IMR-90 (cell line): ENCODE measurements around the gene UNC13A. TPM values are rescaled to one million over a fixed set of nuclear protein-coding genes. Genes with fewer than 3 reads are reported as not detected.

Experiments used
- ATAC-seq: fragments of 200-7000 bp; cut with Tn5 transposase; 2 replicates; pipeline ENCODE4 v1.9.1; 2020; ENCODE audit warnings: low read depth, mild to moderate bottlenecking, moderate library complexity
- BruUV-seq: library from RNA; stranded (reverse); fragments of 400-500 nt; replicated peaks from 2 replicates; lab custom pipeline; 2021; lab: Mats Ljungman, UMichigan
- CTCF ChIA-PET: fragments of 300-600 bp; formaldehyde crosslinking; extraction: SDS; loops from one replicate; lab custom pipeline; 2021; ENCODE audit warnings: antibody characterized with exemption; lab: Yijun Ruan, JAX
- POLR2A ChIA-PET: fragments of 300-600 bp; sonication (Branson Sonifier 250); formaldehyde crosslinking; loops from one replicate; lab custom pipeline; 2022; ENCODE audit warnings: antibody characterized with exemption; ENCODE audit not compliant: unreplicated experiment; lab: Charles Lee
- DNase-seq: peaks from one replicate; pipeline ENCODE4 v3.0.0; 2013
- H2AFZ ChIP-seq: replicated peaks from 2 replicates; pipeline ENCODE3; 2013; ENCODE audit warnings: low read length, mild to moderate bottlenecking; ENCODE audit not compliant: poor library complexity
- H2AK5ac ChIP-seq: 2 replicates; pipeline ENCODE4 v1.6.1; 2013; ENCODE audit warnings: low read depth, low read length, inconsistent platforms
- H2AK9ac ChIP-seq: replicated peaks from 2 replicates; pipeline ENCODE3; 2013; ENCODE audit warnings: mild to moderate bottlenecking, low read depth, low read length, moderate library complexity; ENCODE audit not compliant: poor library complexity
- H2BK120ac ChIP-seq: 2 replicates; pipeline ENCODE4 v1.6.1; 2013; ENCODE audit warnings: low read depth, low read length, inconsistent platforms
- H2BK15ac ChIP-seq: 3 replicates; pipeline ENCODE4 v1.6.1; 2013; ENCODE audit warnings: low read depth, low read length, inconsistent platforms
- H2BK20ac ChIP-seq: 2 replicates; pipeline ENCODE4 v1.6.1; 2013; ENCODE audit warnings: low read depth, mild to moderate bottlenecking, inconsistent platforms, low read length, moderate library complexity
- H2BK5ac ChIP-seq: 2 replicates; pipeline ENCODE4 v1.6.1; 2013; ENCODE audit warnings: mild to moderate bottlenecking, low read depth, low read length, inconsistent platforms; ENCODE audit not compliant: poor library complexity, severe bottlenecking
- H3K14ac ChIP-seq: replicated peaks from 2 replicates; pipeline ENCODE4 v1.6.1; 2013; ENCODE audit warnings: low read depth, low read length, inconsistent platforms
- H3K18ac ChIP-seq: 2 replicates; pipeline ENCODE4 v1.6.1; 2013; ENCODE audit warnings: low read depth, low read length, control low read depth
- H3K23ac ChIP-seq: 2 replicates; pipeline ENCODE4 v1.6.1; 2013; ENCODE audit warnings: low read depth, low read length, inconsistent platforms
- H3K27ac ChIP-seq: 2 replicates; pipeline ENCODE4 v1.5.1; 2013; ENCODE audit warnings: mild to moderate bottlenecking, control low read depth, low read length; ENCODE audit not compliant: insufficient read depth
- H3K27me3 ChIP-seq: 2 replicates; pipeline ENCODE4 v1.6.1; 2013; ENCODE audit warnings: low read length; ENCODE audit not compliant: control insufficient read depth, insufficient read depth
- H3K36me3 ChIP-seq: 2 replicates; pipeline ENCODE4 v1.6.1; 2013; ENCODE audit warnings: low read length, mixed read lengths; ENCODE audit not compliant: control insufficient read depth, insufficient read depth
- H3K4ac ChIP-seq: 2 replicates; pipeline ENCODE4 v1.6.1; 2013; ENCODE audit warnings: low read depth, low read length, inconsistent platforms
- H3K4me1 ChIP-seq: 2 replicates; pipeline ENCODE4 v1.6.1; 2013; ENCODE audit warnings: low read length, mixed read lengths; ENCODE audit not compliant: control insufficient read depth, insufficient read depth
- H3K4me2 ChIP-seq: 2 replicates; pipeline ENCODE4 v1.6.1; 2013; ENCODE audit warnings: low read depth, mild to moderate bottlenecking, control low read depth, low read length, moderate library complexity
- H3K4me3 ChIP-seq: 2 replicates; pipeline ENCODE4 v1.5.1; 2013; ENCODE audit warnings: low read depth, mild to moderate bottlenecking, control low read depth, low read length, moderate library complexity; ENCODE audit not compliant: insufficient read depth
- H3K56ac ChIP-seq: 2 replicates; pipeline ENCODE4 v1.6.1; 2013; ENCODE audit warnings: low read length, inconsistent platforms; ENCODE audit not compliant: insufficient read depth; ENCODE audit errors: extremely low read depth
- H3K79me1 ChIP-seq, 2 experiments: 2 replicates each; pipeline ENCODE4 v1.6.1; 2013; ENCODE audit warnings: low read length in 2 of 2, inconsistent platforms in 1 of 2, low read depth in 1 of 2
- H3K9ac ChIP-seq: 2 replicates; pipeline ENCODE4 v1.6.1; 2013; ENCODE audit warnings: low read depth, low read length, control low read depth
- H3K9me1 ChIP-seq: 2 replicates; pipeline ENCODE4 v1.6.1; 2013; ENCODE audit warnings: low read length, inconsistent platforms; ENCODE audit not compliant: insufficient read depth
- H3K9me3 ChIP-seq: 2 replicates; pipeline ENCODE4 v1.6.1; 2013; ENCODE audit warnings: low read length; ENCODE audit not compliant: control insufficient read depth, insufficient read depth
- H4K20me1 ChIP-seq: 2 replicates; pipeline ENCODE4 v1.6.1; 2013; ENCODE audit warnings: low read length, inconsistent platforms; ENCODE audit not compliant: insufficient read depth
- H4K5ac ChIP-seq: 2 replicates; pipeline ENCODE4 v1.6.1; 2013; ENCODE audit warnings: mild to moderate bottlenecking, low read depth, low read length, control low read depth
- H4K8ac ChIP-seq, 2 experiments: 2 replicates each; pipeline ENCODE4 v1.6.1; 2013; ENCODE audit warnings: low read depth in 2 of 2, low read length in 2 of 2, control low read depth in 1 of 2, inconsistent platforms in 1 of 2
- H4K91ac ChIP-seq: 2 replicates; pipeline ENCODE4 v1.6.1; 2013; ENCODE audit warnings: low read depth, low read length, inconsistent platforms; ENCODE audit not compliant: insufficient read depth
- CEBPB ChIP-seq: IDR thresholded peaks from 2 replicates; pipeline ENCODE4 v1.6.1; 2012; ENCODE audit warnings: low read depth, low read length, improper control_type of control experiment
- CHD1 ChIP-seq: IDR thresholded peaks from 2 replicates; pipeline ENCODE4 v1.6.1; 2012; ENCODE audit warnings: low read depth, low read length, improper control_type of control experiment
- MAFK ChIP-seq: IDR thresholded peaks from 2 replicates; pipeline ENCODE4 v1.6.1; 2012; ENCODE audit warnings: low read depth, low read length, improper control_type of control experiment
- MAZ ChIP-seq: IDR thresholded peaks from 2 replicates; pipeline ENCODE4 v1.6.1; 2012; ENCODE audit warnings: low read depth, mild to moderate bottlenecking, low read length, improper control_type of control experiment, moderate library complexity, borderline replicate concordance
- NFE2L2 ChIP-seq: fragments of 150-350 bp; IDR thresholded peaks from 2 replicates; pipeline ENCODE4 v1.6.1; 2016; ENCODE audit warnings: low read depth, mild to moderate bottlenecking, low read length
- POLR2A ChIP-seq: IDR thresholded peaks from 2 replicates; pipeline ENCODE4 v1.6.1; 2012; ENCODE audit warnings: mild to moderate bottlenecking, low read depth, low read length
- RAD21 ChIP-seq: IDR thresholded peaks from 2 replicates; pipeline ENCODE4 v1.6.1; 2012; ENCODE audit warnings: low read length, improper control_type of control experiment
- RCOR1 ChIP-seq: IDR thresholded peaks from 2 replicates; pipeline ENCODE4 v1.6.1; 2012; ENCODE audit warnings: mild to moderate bottlenecking, low read length, improper control_type of control experiment; ENCODE audit not compliant: insufficient replicate concordance
- SMC3 ChIP-seq: fragments of 150-350 bp; IDR thresholded peaks from 2 replicates; pipeline ENCODE4 v1.6.1; 2016; ENCODE audit warnings: low read depth, mild to moderate bottlenecking, antibody characterized with exemption, low read length, moderate library complexity
- WGBS, 2 experiments: methylation state at CpG; one replicate each; pipeline versions ENCODE4 v1.1.5 to v1.1.7; 2013; ENCODE audit warnings: missing lambda C conversion rate in 2 of 2; ENCODE audit not compliant: insufficient read length in 1 of 2; ENCODE audit errors: extremely low coverage in 2 of 2; 5-methylcytosine and 5-hydroxymethylcytosine counted together
- dilution Hi-C: fragments of 300-500 bp; cut with HindIII; formaldehyde crosslinking; loops from one replicate; pipeline ENCODE4 v1.14.3; 2018; ENCODE audit warnings: low sequenced_read_pairs; ENCODE audit not compliant: unreplicated experiment
- in situ Hi-C: fragments of 300-500 bp; cut with MboI; formaldehyde crosslinking; loops from 3 replicates; pipeline ENCODE4 v1.14.3; 2019; ENCODE audit warnings: low sequenced_read_pairs, inconsistent platforms, mixed read lengths
- intact Hi-C: fragments of 100-400 bp; cut with micrococcal nuclease; formaldehyde crosslinking; loops from 2 replicates; pipeline ENCODE4 v1.10.0; 2022
- polyA plus RNA-seq, 3 experiments: library from polyadenylated mRNA; depleted of rRNA; stranded (reverse); fragments of >200 nt; gene quantifications; 2 replicates each; pipeline ENCODE4 v1.2.3, GENCODE V29; 2012; ENCODE audit warnings: low replicate concordance in 1 of 3
- total RNA-seq: library from RNA; depleted of rRNA; stranded (reverse); fragments of >200 nt; gene quantifications from 2 replicates; pipeline ENCODE4 v1.2.3, GENCODE V29; 2012
- TF ChIP-seq, protein P1 (sequence below): conservative IDR thresholded peaks from 2 replicates; pipeline ENCODE4 v1.5.1; 2012; ENCODE audit warnings: mild to moderate bottlenecking, low read depth, low read length, improper control_type of control experiment
- TF ChIP-seq, protein P2 (sequence below): fragments of 150-350 bp; IDR thresholded peaks from 2 replicates; pipeline ENCODE4 v1.6.1; 2017; ENCODE audit warnings: mild to moderate bottlenecking, antibody characterized with exemption, low read length, low read depth

Gene UNC13A
- total and polyA plus RNA-seq, 2 of the 4 experiments (the other 2 are of a cell fraction) = 0.18 to 0.22 TPM

GRCh38 chr19:17553256-17553655, 134.9 kb downstream of the UNC13A start:
- no peaks in the 10 kb centered on the region for H3K9me3 ChIP-seq
- H4K20me1 ChIP-seq = no peaks in the 10 kb centered on the region
- CTCF ChIA-PET = interaction anchor here (1.2 kb wide), 1 partner anchor 57 kb away, joined by 3 read pairs; no protein-coding TSS in a partner anchor
- H4K8ac ChIP-seq = peak overlapping the region in 1 of 2 experiments; percentile 90; a peak in 2 of 4 replicates
- ATAC-seq = no peak
- WGBS, 2 experiments = 19% methylated on average over 4 of the region's 7 CpGs; no CpG with 5 or more reads in 1 of the 2 experiments
- in situ Hi-C loops = no loop called here
- DNase-seq = peak; percentile 95
- dilution Hi-C loops = no loop called here
- peak overlapping the region; percentile 55; the same call in 1 of the 3 replicates for H2BK15ac ChIP-seq
- H2AFZ ChIP-seq = peak overlapping the region; percentile 88
- H3K27ac ChIP-seq = peak overlapping the region; percentile 28; the same call in 1 of the 2 replicates
- H3K4me2 ChIP-seq = peak overlapping the region; percentile 42
- H3K36me3 ChIP-seq = 0 out of 2 replicates have a peak, but pooled peaks cover 3% of the 10 kb centered on the region
- H2AK9ac ChIP-seq = peak overlapping the region; percentile 37
- H3K4ac ChIP-seq = peak overlapping the region; percentile 58; the same call in 1 of the 2 replicates
- no peak overlapping the region for H4K91ac ChIP-seq
- H3K18ac ChIP-seq = peak overlapping the region; percentile 7; the same call in 1 of the 2 replicates
- peak overlapping the region; percentile 66; the same call in 1 of the 2 replicates for H2BK20ac ChIP-seq
- BruUV-seq = no TSS peak
- POLR2A ChIA-PET = interaction anchor here (0.6 kb wide), 1 partner anchor 17 kb away, joined by 6 read pairs; no protein-coding TSS in a partner anchor
- H2BK5ac ChIP-seq = peak overlapping the region; percentile 78
- intact Hi-C loops = loop anchor here (10.0 kb wide), 1 partner anchor 158 kb away; the partner anchor contains the start of gene CCDC194
- 0 out of 2 replicates have a peak overlapping the region, but pooled peaks have one; percentile 47 for H3K14ac ChIP-seq
- H3K4me3 ChIP-seq = no peak overlapping the region
- peak overlapping the region; percentile 50; the same call in 1 of the 2 replicates for H2AK5ac ChIP-seq
- TF ChIP-seq NFE2L2 (no peak), MAFK (no peak), RCOR1 (no peak), RAD21 (no peak), CEBPB (no peak), POLR2A (no peak), CHD1 (no peak), MAZ (no peak), SMC3 (no peak)
- TF ChIP-seq, protein P1, sequence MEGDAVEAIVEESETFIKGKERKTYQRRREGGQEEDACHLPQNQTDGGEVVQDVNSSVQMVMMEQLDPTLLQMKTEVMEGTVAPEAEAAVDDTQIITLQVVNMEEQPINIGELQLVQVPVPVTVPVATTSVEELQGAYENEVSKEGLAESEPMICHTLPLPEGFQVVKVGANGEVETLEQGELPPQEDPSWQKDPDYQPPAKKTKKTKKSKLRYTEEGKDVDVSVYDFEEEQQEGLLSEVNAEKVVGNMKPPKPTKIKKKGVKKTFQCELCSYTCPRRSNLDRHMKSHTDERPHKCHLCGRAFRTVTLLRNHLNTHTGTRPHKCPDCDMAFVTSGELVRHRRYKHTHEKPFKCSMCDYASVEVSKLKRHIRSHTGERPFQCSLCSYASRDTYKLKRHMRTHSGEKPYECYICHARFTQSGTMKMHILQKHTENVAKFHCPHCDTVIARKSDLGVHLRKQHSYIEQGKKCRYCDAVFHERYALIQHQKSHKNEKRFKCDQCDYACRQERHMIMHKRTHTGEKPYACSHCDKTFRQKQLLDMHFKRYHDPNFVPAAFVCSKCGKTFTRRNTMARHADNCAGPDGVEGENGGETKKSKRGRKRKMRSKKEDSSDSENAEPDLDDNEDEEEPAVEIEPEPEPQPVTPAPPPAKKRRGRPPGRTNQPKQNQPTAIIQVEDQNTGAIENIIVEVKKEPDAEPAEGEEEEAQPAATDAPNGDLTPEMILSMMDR = no peak
- TF ChIP-seq, protein P2, sequence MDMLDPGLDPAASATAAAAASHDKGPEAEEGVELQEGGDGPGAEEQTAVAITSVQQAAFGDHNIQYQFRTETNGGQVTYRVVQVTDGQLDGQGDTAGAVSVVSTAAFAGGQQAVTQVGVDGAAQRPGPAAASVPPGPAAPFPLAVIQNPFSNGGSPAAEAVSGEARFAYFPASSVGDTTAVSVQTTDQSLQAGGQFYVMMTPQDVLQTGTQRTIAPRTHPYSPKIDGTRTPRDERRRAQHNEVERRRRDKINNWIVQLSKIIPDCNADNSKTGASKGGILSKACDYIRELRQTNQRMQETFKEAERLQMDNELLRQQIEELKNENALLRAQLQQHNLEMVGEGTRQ = no peak
- peak overlapping the region; percentile 58 for H2BK120ac ChIP-seq
- H3K27me3 ChIP-seq = no peaks in the 10 kb centered on the region
- H3K79me1 ChIP-seq = peaks cover 3 to 18% of the 10 kb centered on the region in 2 experiments; a peak in 2 of 4 replicates
- H3K4me1 ChIP-seq = no peaks in the 10 kb centered on the region
- H3K23ac ChIP-seq = peak overlapping the region; percentile 71; the same call in 1 of the 2 replicates
- H3K9me1 ChIP-seq = peaks cover 4% of the 10 kb centered on the region; the same call in 1 of the 2 replicates
- peak overlapping the region; percentile 27; the same call in 1 of the 2 replicates for H3K56ac ChIP-seq
- peak overlapping the region; percentile 31; the same call in 1 of the 2 replicates for H4K5ac ChIP-seq
- H3K9ac ChIP-seq = peak overlapping the region; percentile 7; the same call in 1 of the 2 replicates
